Stimulated activated CD4-positive, alpha-beta T cell treated with anti-CD3 and anti-CD28 coated beads, Interleukin-1b, Interleukin-23, amount 100 ng/mL, for 48 hours (primary cell): ENCODE results near the gene TMEM183A.
A peak's percentile ranks its signal among the peaks of the same experiment; 100 is the strongest.
"Not testable (repeated sequence)": the region's sequence is repeated elsewhere in the genome, so short reads cannot be mapped to it uniquely, and the experiment has no call there.

Source experiments
- DNase-seq: peaks from one replicate; pipeline ENCODE4 v3.0.0-alpha.2; 2020

Gene TMEM183A

GRCh38 chr1:202987922-202988583, 19.1 kb upstream of the TMEM183A start:
- no peak for DNase-seq

GRCh38 chr1:202989879-202990278, 17.3 kb upstream of the TMEM183A start:
- no peak for DNase-seq

- DNase-seq: no peak
Observed at GRCh38 chr1:202991112-202991511, 16.1 kb upstream of the TMEM183A start.

GRCh38 chr1:202994756-202995155, 12.4 kb upstream of the TMEM183A start:
- no peak for DNase-seq

- peak; percentile 44 for DNase-seq
Observed at GRCh38 chr1:202998836-202999750, 8.1 kb upstream of the TMEM183A start.

GRCh38 chr1:203000217-203000944, 6.8 kb upstream of the TMEM183A start:
- DNase-seq: no peak

GRCh38 chr1:203001986-203002385, 5.2 kb upstream of the TMEM183A start:
- no peak for DNase-seq

- DNase-seq: no peak
Observed at GRCh38 chr1:203002951-203003350, 4.2 kb upstream of the TMEM183A start.

- DNase-seq: not testable (repeated sequence)
Observed at GRCh38 chr1:203005395-203006142, 1.6 kb upstream of the TMEM183A start.

GRCh38 chr1:203009185-203009584, 2.0 kb downstream of the TMEM183A start:
- no peak for DNase-seq

- DNase-seq: no peak
Observed at GRCh38 chr1:203011582-203011981, 4.4 kb downstream of the TMEM183A start.

GRCh38 chr1:203017061-203017460, 9.9 kb downstream of the TMEM183A start:
- no peak for DNase-seq

- no peak for DNase-seq
Observed at GRCh38 chr1:203017692-203018091, 10.5 kb downstream of the TMEM183A start.

GRCh38 chr1:203022855-203023254, 15.7 kb downstream of the TMEM183A start:
- not testable (repeated sequence) for DNase-seq

- DNase-seq: no peak
Observed at GRCh38 chr1:203025686-203026030, 18.5 kb downstream of the TMEM183A start.

- DNase-seq: peak; percentile 90
Observed at GRCh38 chr1:203026031-203026665, 19.0 kb downstream of the TMEM183A start, which contains the start of gene PPFIA4. TSS of gene PPFIA4 (plus strand) at chr1:203026491. CDS start at chr1:203039009, 12,518 bp downstream.

GRCh38 chr1:203026666-203027663, 19.8 kb downstream of the TMEM183A start:
- DNase-seq: no peak

- no peak for DNase-seq
Observed at GRCh38 chr1:203028067-203028783, 21.1 kb downstream of the TMEM183A start.

- no peak for DNase-seq
Observed at GRCh38 chr1:203028784-203029553, 21.8 kb downstream of the TMEM183A start.
